Measurements from ENCODE around the gene KCNJ11. TPM values are rescaled to one million over a fixed set of nuclear protein-coding genes. Genes with fewer than 3 reads are reported as not detected.

Gene KCNJ11
- total and polyA plus RNA-seq, 2 of the 4 experiments (the other 2 are of a cell fraction) = not detected

DNA sequence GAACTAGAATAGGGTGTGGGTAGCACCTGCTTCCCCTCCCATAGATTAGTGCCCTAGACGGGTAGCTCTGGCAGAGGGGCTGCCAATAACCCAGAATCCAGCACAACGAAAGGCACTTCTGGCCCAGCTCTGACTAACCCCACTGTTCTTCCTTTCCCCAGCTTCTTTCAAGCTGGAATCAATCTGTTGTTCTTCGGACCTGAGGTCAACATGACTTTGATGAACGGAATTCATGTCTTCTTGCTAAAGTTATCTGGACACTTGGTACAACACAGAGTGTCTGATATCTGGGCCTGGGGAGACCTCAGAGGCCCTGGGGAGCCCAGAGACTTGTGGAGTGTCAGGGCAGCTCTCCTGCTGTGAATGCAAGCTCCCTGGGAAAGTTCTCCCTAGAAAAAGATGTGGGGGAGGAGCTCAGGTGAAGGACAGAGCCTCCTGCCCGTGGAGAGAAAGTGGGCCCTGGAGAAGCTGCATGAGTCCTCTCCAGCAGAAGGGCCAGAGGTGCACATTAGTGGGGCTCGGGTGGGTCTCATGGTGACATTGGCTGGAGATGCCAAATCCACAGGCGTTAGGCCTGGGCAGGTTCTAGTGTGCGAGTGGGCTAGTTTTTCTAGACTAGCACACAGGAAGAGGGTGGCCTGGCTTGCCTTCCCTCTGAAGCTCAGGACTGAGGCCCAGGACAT, 6.3 kb downstream of the KCNJ11 start:
- Histone ChIP-seq H3K4ac (ENCODE audit: low read depth, low read length) (no peak overlapping the region), H3K79me1 (ENCODE audit: low read depth in 1 of 2, low read length in 2 of 2) (no peaks in the 10 kb centered on the region), H3K4me3 (ENCODE audit: insufficient read depth, low read depth, low read length) (no peak overlapping the region), H3K27me3 (ENCODE audit: control insufficient read depth, insufficient read depth, low read length) (no peaks in the 10 kb centered on the region), H3K9me3 (ENCODE audit: control insufficient read depth, insufficient read depth, low read length) (no peaks in the 10 kb centered on the region), H3K18ac (ENCODE audit: low read depth, low read length) (no peak overlapping the region), H2BK120ac (ENCODE audit: low read depth, low read length) (no peak overlapping the region), H3K36me3 (ENCODE audit: control insufficient read depth, insufficient read depth, low read length) (no peaks in the 10 kb centered on the region), H3K9ac (ENCODE audit: low read depth, low read length) (no peak overlapping the region), H2AFZ (replicated peaks; ENCODE audit: low read length, poor library complexity) (peak overlapping the region; percentile 46), H3K27ac (ENCODE audit: insufficient read depth, low read length) (no peak overlapping the region), H2AK9ac (replicated peaks; ENCODE audit: low read depth, low read length, poor library complexity) (no peak overlapping the region), H2AK5ac (ENCODE audit: low read depth, low read length) (no peak overlapping the region), H3K4me1 (ENCODE audit: control insufficient read depth, insufficient read depth, low read length) (peaks cover 11% of the 10 kb centered on the region), H2BK20ac (ENCODE audit: low read depth, low read length) (0 out of 2 replicates have a peak overlapping the region, but pooled peaks have one; percentile 29), H4K5ac (ENCODE audit: low read depth, low read length) (no peak overlapping the region), H3K4me2 (ENCODE audit: low read depth, low read length) (no peak overlapping the region), H4K91ac (ENCODE audit: insufficient read depth, low read depth, low read length) (no peak overlapping the region), H3K56ac (ENCODE audit: extremely low read depth, insufficient read depth, low read length) (no peak overlapping the region), H4K20me1 (ENCODE audit: insufficient read depth, low read length) (no peaks in the 10 kb centered on the region), H2BK5ac (ENCODE audit: low read depth, low read length, poor library complexity, severe bottlenecking) (no peak overlapping the region), H3K14ac (replicated peaks; ENCODE audit: low read depth, low read length) (no peak overlapping the region), H4K8ac (ENCODE audit: low read depth in 2 of 2, low read length in 2 of 2) (no peak overlapping the region), H2BK15ac (ENCODE audit: low read depth, low read length) (no peak overlapping the region), H3K23ac (ENCODE audit: low read depth, low read length) (no peak overlapping the region), H3K9me1 (ENCODE audit: insufficient read depth, low read length) (peaks cover 22% of the 10 kb centered on the region)
- ATAC-seq (ENCODE audit: low read depth) = no peak
- TF ChIP-seq MAFK (IDR thresholded peaks at IDR 0.05; ENCODE audit: low read depth, low read length) (no peak), SMC3 (IDR thresholded peaks at IDR 0.05; ENCODE audit: low read depth, low read length) (no peak), RAD21 (IDR thresholded peaks at IDR 0.05; ENCODE audit: low read length) (no peak), MAZ (IDR thresholded peaks at IDR 0.05; ENCODE audit: borderline replicate concordance, low read depth, low read length) (no peak), RCOR1 (IDR thresholded peaks at IDR 0.05; ENCODE audit: insufficient replicate concordance, low read length) (no peak), POLR2A (IDR thresholded peaks at IDR 0.05; ENCODE audit: low read depth, low read length) (no peak)
- TF ChIP-seq, protein P1, sequence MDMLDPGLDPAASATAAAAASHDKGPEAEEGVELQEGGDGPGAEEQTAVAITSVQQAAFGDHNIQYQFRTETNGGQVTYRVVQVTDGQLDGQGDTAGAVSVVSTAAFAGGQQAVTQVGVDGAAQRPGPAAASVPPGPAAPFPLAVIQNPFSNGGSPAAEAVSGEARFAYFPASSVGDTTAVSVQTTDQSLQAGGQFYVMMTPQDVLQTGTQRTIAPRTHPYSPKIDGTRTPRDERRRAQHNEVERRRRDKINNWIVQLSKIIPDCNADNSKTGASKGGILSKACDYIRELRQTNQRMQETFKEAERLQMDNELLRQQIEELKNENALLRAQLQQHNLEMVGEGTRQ (IDR thresholded peaks at IDR 0.05; ENCODE audit: low read depth, low read length) = no peak
- no TSS peak for BruUV-seq (replicated peaks)
- ChIA-PET POLR2A (ENCODE audit: unreplicated experiment) (no interaction called here), CTCF (interaction anchor here (0.8 to 2.5 kb wide), 2 partner anchors 122 to 152 kb away, joined by 3 to 16 read pairs; no protein-coding TSS in a partner anchor)
- dilution Hi-C loops (cut with HindIII; ENCODE audit: low sequenced_read_pairs, unreplicated experiment) (no loop called here), in situ Hi-C loops (cut with MboI; ENCODE audit: low sequenced_read_pairs) (loop anchor here (5.0 kb wide), 1 partner anchor 120 kb away; no protein-coding TSS in a partner anchor), intact Hi-C loops (cut with micrococcal nuclease) (no loop called here)
- DNase-seq = peak; percentile 33
- WGBS, 2 experiments (ENCODE audit: extremely low coverage in 2 of 2, insufficient read length in 1 of 2) = 81% methylated on average over 5 of the region's 8 CpGs; no CpG with 5 or more reads in 1 of the 2 experiments
